Lower leg skin (tissue), 3 donors: ENCODE results near the gene DGKH.

Source experiments
- POLR2A ChIP-seq, 2 donors: fragments of 450-650 bp; IDR thresholded peaks; one replicate each; pipeline ENCODE4 v1.6.1; 2016 to 2017; ENCODE audit warnings: antibody characterized with exemption in 2 of 2, mild to moderate bottlenecking in 1 of 2, moderate library complexity in 1 of 2
- TF ChIP-seq, protein P1 (sequence below), 3 donors: fragments of 450-650 bp; IDR thresholded peaks; one replicate each; pipeline ENCODE4 v1.5.1; 2016; ENCODE audit warnings: antibody characterized with exemption in 3 of 3, mild to moderate bottlenecking in 3 of 3, moderate library complexity in 2 of 3

DNA sequence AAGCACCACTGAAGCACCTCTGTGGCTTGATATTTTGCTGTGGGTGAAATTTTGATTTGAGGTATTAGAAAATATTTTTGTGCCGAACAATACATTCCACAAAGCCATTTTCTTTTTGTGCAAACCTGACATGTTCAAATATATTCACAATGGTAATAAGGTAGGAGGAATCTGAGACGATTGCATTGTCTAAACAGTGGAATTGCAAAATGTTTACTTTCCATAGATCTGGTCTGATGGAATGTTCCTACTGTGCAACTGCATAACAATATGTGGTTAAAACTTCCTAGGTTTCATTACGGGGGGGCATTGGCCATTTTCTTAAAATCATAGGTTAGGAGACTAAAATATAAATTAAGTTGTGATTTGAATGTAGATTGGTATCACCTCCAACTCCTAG, 180.8 kb downstream of the DGKH start:
- TF ChIP-seq, protein P1, sequence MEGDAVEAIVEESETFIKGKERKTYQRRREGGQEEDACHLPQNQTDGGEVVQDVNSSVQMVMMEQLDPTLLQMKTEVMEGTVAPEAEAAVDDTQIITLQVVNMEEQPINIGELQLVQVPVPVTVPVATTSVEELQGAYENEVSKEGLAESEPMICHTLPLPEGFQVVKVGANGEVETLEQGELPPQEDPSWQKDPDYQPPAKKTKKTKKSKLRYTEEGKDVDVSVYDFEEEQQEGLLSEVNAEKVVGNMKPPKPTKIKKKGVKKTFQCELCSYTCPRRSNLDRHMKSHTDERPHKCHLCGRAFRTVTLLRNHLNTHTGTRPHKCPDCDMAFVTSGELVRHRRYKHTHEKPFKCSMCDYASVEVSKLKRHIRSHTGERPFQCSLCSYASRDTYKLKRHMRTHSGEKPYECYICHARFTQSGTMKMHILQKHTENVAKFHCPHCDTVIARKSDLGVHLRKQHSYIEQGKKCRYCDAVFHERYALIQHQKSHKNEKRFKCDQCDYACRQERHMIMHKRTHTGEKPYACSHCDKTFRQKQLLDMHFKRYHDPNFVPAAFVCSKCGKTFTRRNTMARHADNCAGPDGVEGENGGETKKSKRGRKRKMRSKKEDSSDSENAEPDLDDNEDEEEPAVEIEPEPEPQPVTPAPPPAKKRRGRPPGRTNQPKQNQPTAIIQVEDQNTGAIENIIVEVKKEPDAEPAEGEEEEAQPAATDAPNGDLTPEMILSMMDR (IDR thresholded peaks at IDR 0.05) = no peak
- no peak for TF ChIP-seq POLR2A (IDR thresholded peaks at IDR 0.05)
